ENCODE measurements around the gene KCNJ10. TPM values are rescaled to one million over a fixed set of nuclear protein-coding genes. Genes with fewer than 3 reads are reported as not detected.
A peak's percentile ranks its signal among the peaks of the same experiment; 100 is the strongest.

KCNJ10 gene
- total and polyA plus RNA-seq, 2 of the 13 experiments (the other 11 are each of a cell fraction or from before 2014, with no cell fraction given), result 4.4 to 10.3 TPM

- TF ChIP-seq SOX13 (IDR thresholded peaks at IDR 0.05) (no peak), SOX13 (CRISPR knock-in tag; conservative IDR thresholded peaks at IDR 0.05 in 1 of 2, IDR thresholded peaks at IDR 0.05 in 1 of 2) (peak in 1 of 2 experiments; percentile 75; a peak in 2 of 4 replicates), FLYWCH1 (CRISPR knock-in tag; IDR thresholded peaks at IDR 0.05) (no peak), EZH2 (conservative IDR thresholded peaks at IDR 0.05; ENCODE audit: low read depth, low read length) (no peak), ASH2L (IDR thresholded peaks at IDR 0.05; ENCODE audit: insufficient read length, low read depth, low read length) (no peak), ZNF614 (CRISPR knock-in tag; IDR thresholded peaks at IDR 0.05; ENCODE audit: borderline replicate concordance) (peak; percentile 31; the same call in 1 of the 2 replicates), TFDP1 (CRISPR knock-in tag; IDR thresholded peaks at IDR 0.05; ENCODE audit: borderline replicate concordance) (no peak), TCF7 (IDR thresholded peaks at IDR 0.05; ENCODE audit: low read depth) (peak; percentile 30; the same call in 1 of the 2 replicates), EP300 (IDR thresholded peaks at IDR 0.05; ENCODE audit: low read depth in 2 of 2, low read length in 2 of 2) (peak in 1 of 2 experiments; percentile 45; a peak in 1 of 4 replicates), EP300 (CRISPR knock-in tag; IDR thresholded peaks at IDR 0.05; ENCODE audit: borderline replicate concordance) (no peak; the same call in 1 of the 2 replicates), PITX1 (CRISPR knock-in tag; IDR thresholded peaks at IDR 0.05) (no peak), BCL6 (CRISPR knock-in tag; IDR thresholded peaks at IDR 0.05) (peak; percentile 73), RARA (CRISPR knock-in tag; IDR thresholded peaks at IDR 0.05) (peak; percentile 84), ZNF784 (CRISPR knock-in tag; IDR thresholded peaks at IDR 0.05; ENCODE audit: borderline replicate concordance) (no peak), NFATC3 (CRISPR knock-in tag; IDR thresholded peaks at IDR 0.05) (no peak), XBP1 (CRISPR knock-in tag; IDR thresholded peaks at IDR 0.05) (no peak), NBN (conservative IDR thresholded peaks at IDR 0.05) (no peak), NCOR1 (IDR thresholded peaks at IDR 0.05; ENCODE audit: borderline replicate concordance, low read length) (peak; percentile 29; the same call in 1 of the 2 replicates), ZNF124 (CRISPR knock-in tag; IDR thresholded peaks at IDR 0.05) (no peak), ZBTB38 (CRISPR knock-in tag; IDR thresholded peaks at IDR 0.05) (no peak), CCAR2 (optimal IDR thresholded peaks at IDR 0.05; ENCODE audit: low read depth, low read length) (no peak), HNF4G (IDR thresholded peaks at IDR 0.05; ENCODE audit: borderline replicate concordance, low read depth, low read length) (peak; percentile 29; the same call in 1 of the 2 replicates), HNF4G (CRISPR knock-in tag; IDR thresholded peaks at IDR 0.05; ENCODE audit: borderline replicate concordance, low read depth) (no peak)
- TF ChIP-seq, protein P1, sequence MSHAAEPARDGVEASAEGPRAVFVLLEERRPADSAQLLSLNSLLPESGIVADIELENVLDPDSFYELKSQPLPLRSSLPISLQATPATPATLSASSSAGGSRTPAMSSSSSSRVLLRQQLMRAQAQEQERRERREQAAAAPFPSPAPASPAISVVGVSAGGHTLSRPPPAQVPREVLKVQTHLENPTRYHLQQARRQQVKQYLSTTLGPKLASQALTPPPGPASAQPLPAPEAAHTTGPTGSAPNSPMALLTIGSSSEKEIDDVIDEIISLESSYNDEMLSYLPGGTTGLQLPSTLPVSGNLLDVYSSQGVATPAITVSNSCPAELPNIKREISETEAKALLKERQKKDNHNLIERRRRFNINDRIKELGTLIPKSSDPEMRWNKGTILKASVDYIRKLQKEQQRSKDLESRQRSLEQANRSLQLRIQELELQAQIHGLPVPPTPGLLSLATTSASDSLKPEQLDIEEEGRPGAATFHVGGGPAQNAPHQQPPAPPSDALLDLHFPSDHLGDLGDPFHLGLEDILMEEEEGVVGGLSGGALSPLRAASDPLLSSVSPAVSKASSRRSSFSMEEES (CRISPR knock-in tag; IDR thresholded peaks at IDR 0.05), result no peak
These were observed 4.9 kb upstream of the KCNJ10 start (continued) for GRCh38 chr1:160074865-160075264.

All from HepG2 (cell line).